GM10248 (cell line): ENCODE results near the gene SDK1.
A peak's percentile ranks its signal among the peaks of the same experiment; 100 is the strongest.

Experiments used
- CTCF ChIA-PET: fragments of 300-600 bp; sonication (Branson Sonifier 250); formaldehyde crosslinking; extraction: SDS; loops from one replicate; lab custom pipeline; 2021; ENCODE audit warnings: antibody characterized with exemption; lab: Yijun Ruan, JAX
- POLR2A ChIA-PET: fragments of 350-650 bp; sonication (Branson Sonifier 250); formaldehyde crosslinking; extraction: SDS; loops from one replicate; lab custom pipeline; 2020; ENCODE audit warnings: antibody characterized with exemption; lab: Yijun Ruan, JAX
- DNase-seq: peaks from one replicate; pipeline ENCODE4 v3.0.0; 2012; ENCODE audit errors: extremely low spot score
- TF ChIP-seq, protein P1 (sequence below): IDR thresholded peaks from 2 replicates; pipeline ENCODE4 v1.5.1; 2012; ENCODE audit warnings: mild to moderate bottlenecking, low read depth; ENCODE audit errors: extremely low read depth, missing control alignments, control extremely low read depth

Gene SDK1, protein sequence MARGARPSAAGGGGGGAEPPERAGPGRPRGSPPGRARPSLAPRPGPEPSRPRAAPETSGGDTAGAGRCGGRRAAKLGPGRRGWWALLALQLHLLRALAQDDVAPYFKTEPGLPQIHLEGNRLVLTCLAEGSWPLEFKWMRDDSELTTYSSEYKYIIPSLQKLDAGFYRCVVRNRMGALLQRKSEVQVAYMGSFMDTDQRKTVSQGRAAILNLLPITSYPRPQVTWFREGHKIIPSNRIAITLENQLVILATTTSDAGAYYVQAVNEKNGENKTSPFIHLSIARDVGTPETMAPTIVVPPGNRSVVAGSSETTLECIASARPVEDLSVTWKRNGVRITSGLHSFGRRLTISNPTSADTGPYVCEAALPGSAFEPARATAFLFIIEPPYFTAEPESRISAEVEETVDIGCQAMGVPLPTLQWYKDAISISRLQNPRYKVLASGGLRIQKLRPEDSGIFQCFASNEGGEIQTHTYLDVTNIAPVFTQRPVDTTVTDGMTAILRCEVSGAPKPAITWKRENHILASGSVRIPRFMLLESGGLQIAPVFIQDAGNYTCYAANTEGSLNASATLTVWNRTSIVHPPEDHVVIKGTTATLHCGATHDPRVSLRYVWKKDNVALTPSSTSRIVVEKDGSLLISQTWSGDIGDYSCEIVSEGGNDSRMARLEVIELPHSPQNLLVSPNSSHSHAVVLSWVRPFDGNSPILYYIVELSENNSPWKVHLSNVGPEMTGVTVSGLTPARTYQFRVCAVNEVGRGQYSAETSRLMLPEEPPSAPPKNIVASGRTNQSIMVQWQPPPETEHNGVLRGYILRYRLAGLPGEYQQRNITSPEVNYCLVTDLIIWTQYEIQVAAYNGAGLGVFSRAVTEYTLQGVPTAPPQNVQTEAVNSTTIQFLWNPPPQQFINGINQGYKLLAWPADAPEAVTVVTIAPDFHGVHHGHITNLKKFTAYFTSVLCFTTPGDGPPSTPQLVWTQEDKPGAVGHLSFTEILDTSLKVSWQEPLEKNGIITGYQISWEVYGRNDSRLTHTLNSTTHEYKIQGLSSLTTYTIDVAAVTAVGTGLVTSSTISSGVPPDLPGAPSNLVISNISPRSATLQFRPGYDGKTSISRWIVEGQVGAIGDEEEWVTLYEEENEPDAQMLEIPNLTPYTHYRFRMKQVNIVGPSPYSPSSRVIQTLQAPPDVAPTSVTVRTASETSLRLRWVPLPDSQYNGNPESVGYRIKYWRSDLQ (N-terminal part only)

DNA sequence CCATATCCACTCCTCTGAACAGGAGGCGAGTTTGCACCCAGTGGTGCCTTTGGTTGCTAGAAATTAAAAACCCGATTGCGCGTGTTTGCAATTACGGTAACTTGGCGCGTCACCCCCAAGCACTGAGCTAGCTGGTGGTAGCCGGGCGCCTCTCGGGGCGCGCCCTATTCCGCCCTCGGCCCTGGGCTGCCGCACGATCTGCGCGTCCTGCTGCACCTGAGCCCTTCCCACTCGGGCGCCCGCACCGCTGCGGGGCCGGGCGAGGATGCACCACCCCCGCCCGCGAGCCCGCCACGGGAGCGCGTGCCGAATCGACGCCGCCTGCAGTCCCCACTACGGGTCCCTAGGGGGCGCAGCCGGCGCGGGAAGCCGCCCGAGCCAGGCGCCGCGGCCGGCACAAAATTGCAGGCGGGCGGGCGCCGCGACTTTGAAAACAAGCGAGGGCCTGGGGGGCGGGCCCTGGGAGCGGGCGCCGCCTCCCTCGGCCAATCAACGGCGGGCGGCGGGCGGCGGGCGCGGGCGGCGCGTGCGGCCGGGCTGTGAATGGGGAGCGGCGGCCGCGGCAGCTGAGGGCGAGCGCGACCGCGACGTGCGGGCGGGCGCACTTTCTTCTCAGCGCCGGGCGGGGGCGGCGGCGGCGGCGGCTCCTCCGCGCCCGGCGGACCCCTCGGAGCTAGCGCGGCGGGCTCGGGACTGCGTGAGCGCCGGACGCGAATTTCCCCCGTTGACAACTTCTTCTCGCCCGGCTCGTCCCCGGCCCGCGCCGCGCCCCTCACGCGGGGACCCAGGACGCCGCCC lies at the start of gene SDK1:
SDK1 (plus strand) TSS at position 602 of the 798 bp plus-strand sequence. CDS start 335 bp downstream, outside the sequence.
- peak; percentile 89 for DNase-seq
- TF ChIP-seq, protein P1, sequence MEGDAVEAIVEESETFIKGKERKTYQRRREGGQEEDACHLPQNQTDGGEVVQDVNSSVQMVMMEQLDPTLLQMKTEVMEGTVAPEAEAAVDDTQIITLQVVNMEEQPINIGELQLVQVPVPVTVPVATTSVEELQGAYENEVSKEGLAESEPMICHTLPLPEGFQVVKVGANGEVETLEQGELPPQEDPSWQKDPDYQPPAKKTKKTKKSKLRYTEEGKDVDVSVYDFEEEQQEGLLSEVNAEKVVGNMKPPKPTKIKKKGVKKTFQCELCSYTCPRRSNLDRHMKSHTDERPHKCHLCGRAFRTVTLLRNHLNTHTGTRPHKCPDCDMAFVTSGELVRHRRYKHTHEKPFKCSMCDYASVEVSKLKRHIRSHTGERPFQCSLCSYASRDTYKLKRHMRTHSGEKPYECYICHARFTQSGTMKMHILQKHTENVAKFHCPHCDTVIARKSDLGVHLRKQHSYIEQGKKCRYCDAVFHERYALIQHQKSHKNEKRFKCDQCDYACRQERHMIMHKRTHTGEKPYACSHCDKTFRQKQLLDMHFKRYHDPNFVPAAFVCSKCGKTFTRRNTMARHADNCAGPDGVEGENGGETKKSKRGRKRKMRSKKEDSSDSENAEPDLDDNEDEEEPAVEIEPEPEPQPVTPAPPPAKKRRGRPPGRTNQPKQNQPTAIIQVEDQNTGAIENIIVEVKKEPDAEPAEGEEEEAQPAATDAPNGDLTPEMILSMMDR: peak; percentile 88
- POLR2A ChIA-PET: no interaction called here
- CTCF ChIA-PET: interaction anchor here (1.0 to 3.4 kb wide), 6 partner anchors 9 to 41 kb away, joined by 3 to 24 read pairs (median 4); no protein-coding TSS in a partner anchor

DNA sequence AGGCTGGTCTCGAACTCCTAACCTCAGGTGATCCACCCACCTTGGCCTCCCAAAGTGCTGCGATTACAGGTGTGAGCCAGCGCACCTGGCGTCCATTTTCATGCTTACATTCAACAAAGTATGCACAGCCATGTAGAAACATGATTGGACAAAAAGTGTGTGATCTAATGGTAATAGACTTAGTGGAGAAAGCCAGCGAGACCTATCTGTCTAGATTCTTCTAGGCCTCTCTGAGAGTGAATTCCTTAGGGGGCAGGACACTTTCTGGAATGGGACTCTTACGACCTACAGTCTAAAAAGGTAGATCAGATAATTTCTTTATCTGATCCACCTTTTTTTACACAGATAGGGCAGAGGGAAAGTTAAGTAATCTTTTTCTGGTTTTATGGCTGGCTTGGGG lies 46.3 kb upstream of the SDK1 start:
- TF ChIP-seq, protein P1: no peak
- ChIA-PET CTCF (no interaction called here), POLR2A (no interaction called here)
- DNase-seq: no peak

DNA sequence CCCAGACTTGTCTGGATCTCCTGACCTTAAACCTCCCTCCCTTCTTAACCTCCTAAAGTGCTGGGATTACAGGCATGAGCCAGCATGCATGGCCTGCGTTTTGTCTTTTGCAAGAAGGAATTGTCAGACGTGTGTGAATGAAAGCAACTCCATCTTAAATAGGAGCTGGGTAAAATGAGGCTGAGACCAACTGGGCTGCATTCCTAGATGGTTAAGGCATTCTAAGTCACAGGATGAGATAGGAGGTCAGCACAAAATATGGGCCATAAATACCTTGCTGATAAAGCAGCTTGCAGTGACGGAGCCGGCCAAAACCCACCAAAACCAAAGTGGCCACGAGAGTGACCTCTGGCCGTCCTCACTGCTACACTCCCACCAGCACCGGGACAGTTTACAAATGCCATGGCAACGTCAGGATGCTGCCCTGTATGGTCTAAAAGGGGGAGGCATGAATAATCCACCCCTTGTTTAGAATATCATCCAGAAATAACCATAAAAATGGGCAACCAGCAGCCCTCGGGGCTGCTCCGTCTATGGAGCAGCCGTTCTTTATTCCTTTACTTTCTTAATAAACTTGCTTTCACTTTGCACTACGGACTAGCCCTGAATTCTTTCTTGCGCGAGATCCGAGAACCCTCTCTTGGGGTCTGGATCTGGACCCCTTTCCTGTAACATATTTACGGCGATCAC lies 41.2 kb upstream of the SDK1 start:
- ChIA-PET POLR2A (no interaction called here), CTCF (interaction anchor here (1.3 to 1.4 kb wide), 2 partner anchors 8 to 41 kb away, joined by 3 to 4 read pairs; partner anchors contain the start of gene SDK1)
- no peak for DNase-seq
- TF ChIP-seq, protein P1: no peak

DNA sequence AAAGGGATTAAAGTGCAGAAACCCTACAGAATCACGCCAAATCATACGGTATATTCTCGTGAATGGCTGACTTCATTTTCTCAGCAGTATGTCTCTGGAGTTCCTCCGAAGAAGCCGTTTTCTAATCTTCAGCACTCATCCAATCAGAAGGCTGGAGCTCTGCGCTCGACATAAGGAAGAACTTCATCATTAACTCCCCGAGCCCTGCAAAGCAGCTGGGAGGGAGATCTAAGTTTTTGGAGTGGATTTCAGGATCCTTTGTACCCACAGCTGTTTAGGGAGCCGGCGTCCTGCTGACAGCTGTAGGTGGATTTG lies 40.7 kb upstream of the SDK1 start:
- TF ChIP-seq, protein P1: no peak
- no peak for DNase-seq
- CTCF ChIA-PET: interaction anchor here (1.3 kb wide), 1 partner anchor 40 kb away, joined by 3 read pairs; the partner anchor contains the start of gene SDK1
- POLR2A ChIA-PET: no interaction called here

DNA sequence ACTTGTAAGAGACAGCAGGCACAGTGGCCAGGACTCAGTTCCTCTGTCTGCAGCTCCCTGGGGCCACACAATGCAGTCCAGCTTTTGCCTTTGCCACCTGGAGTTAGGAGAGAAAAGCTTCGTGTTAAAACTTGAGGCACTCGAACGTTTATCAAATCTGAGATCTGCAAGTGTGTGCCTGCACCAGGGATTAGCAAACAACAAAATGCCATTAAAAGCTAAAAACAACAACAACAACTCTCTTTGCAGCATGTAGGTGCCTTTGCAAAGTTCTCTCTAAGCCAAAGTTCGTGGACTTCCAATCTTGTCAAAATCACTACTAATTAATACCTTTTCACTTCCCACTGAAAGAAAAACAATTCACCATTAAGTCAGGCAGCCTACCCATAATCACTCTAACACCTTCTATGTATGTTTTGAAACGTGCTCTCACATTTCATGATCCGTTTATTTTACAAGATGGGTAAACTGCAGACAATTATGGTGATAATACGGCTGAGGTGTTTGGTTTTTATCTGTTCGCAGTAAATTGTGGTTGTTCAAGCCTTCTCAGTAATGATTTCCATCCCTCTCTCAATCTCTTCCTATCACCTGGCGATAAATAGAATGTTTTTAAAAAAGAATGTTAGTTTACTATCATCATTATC lies 36.2 kb upstream of the SDK1 start:
- ChIA-PET POLR2A (no interaction called here), CTCF (no interaction called here)
- no peak for DNase-seq
- TF ChIP-seq, protein P1: no peak
